ENCODE measurements around the gene TMEM165.

DNA sequence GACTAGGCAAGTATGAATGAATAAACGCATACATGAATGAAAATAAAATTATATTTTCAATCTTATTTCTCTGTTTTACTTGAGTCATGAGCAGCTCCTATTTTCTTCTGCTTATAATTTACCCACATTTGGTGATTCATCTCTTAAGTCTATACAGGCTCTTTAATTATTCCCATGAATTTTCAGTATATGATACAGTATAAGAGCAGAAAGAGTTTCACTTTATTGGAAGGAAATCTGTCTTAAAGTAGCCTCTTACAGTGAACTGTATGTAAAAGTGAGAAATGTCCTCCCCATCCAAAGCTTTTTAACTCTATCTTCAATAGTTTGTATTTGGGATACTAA lies 50.8 kb downstream of the TMEM165 start:
- no peak for TF ChIP-seq EZH2 (IDR thresholded peaks at IDR 0.05; ENCODE audit: borderline replicate concordance, low read length)
- TF ChIP-seq, protein P1, sequence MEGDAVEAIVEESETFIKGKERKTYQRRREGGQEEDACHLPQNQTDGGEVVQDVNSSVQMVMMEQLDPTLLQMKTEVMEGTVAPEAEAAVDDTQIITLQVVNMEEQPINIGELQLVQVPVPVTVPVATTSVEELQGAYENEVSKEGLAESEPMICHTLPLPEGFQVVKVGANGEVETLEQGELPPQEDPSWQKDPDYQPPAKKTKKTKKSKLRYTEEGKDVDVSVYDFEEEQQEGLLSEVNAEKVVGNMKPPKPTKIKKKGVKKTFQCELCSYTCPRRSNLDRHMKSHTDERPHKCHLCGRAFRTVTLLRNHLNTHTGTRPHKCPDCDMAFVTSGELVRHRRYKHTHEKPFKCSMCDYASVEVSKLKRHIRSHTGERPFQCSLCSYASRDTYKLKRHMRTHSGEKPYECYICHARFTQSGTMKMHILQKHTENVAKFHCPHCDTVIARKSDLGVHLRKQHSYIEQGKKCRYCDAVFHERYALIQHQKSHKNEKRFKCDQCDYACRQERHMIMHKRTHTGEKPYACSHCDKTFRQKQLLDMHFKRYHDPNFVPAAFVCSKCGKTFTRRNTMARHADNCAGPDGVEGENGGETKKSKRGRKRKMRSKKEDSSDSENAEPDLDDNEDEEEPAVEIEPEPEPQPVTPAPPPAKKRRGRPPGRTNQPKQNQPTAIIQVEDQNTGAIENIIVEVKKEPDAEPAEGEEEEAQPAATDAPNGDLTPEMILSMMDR (IDR thresholded peaks at IDR 0.05; ENCODE audit: low read length): no peak
